Measurements from ENCODE around the gene UBALD2. TPM values are rescaled to one million over a fixed set of nuclear protein-coding genes. Genes with fewer than 3 reads are reported as not detected.

Gene UBALD2
- total and polyA plus RNA-seq, 2 of the 13 experiments (the other 11 are each of a cell fraction or from before 2014, with no cell fraction given), result 3.3 to 89.7 TPM

- no peak for TF ChIP-seq ZNF710 (CRISPR knock-in tag; IDR thresholded peaks at IDR 0.05; ENCODE audit: borderline replicate concordance)
- no peak for TF ChIP-seq ZEB1 (IDR thresholded peaks at IDR 0.05; ENCODE audit: insufficient replicate concordance, low read depth)
- TF ChIP-seq ZMYM4 (CRISPR knock-in tag; IDR thresholded peaks at IDR 0.05), result no peak
- TF ChIP-seq ZKSCAN1 (IDR thresholded peaks at IDR 0.05; ENCODE audit: low read length), result no peak
- no peak for TF ChIP-seq GLMP (CRISPR knock-in tag; IDR thresholded peaks at IDR 0.05; ENCODE audit: borderline replicate concordance)
- TF ChIP-seq ZFP90 (CRISPR knock-in tag; IDR thresholded peaks at IDR 0.05; ENCODE audit: borderline replicate concordance), result no peak
- no peak for TF ChIP-seq U2AF1 (optimal IDR thresholded peaks at IDR 0.05; ENCODE audit: low read depth, low read length)
- TF ChIP-seq ZNF354B (CRISPR knock-in tag; IDR thresholded peaks at IDR 0.05), result no peak
- no peak for TF ChIP-seq SMARCE1 (IDR thresholded peaks at IDR 0.05; ENCODE audit: borderline replicate concordance)
- no peak for TF ChIP-seq ZNF253 (CRISPR knock-in tag; IDR thresholded peaks at IDR 0.05; ENCODE audit: borderline replicate concordance)
- no peak for TF ChIP-seq HMG20B (CRISPR knock-in tag; conservative IDR thresholded peaks at IDR 0.05)
- TF ChIP-seq MTERF4 (CRISPR knock-in tag; IDR thresholded peaks at IDR 0.05), result no peak
- TF ChIP-seq ZUFSP (CRISPR knock-in tag; IDR thresholded peaks at IDR 0.05; ENCODE audit: borderline replicate concordance), result no peak
- peak; percentile 8 for TF ChIP-seq ZNF18 (CRISPR knock-in tag; IDR thresholded peaks at IDR 0.05; ENCODE audit: insufficient replicate concordance)
- TF ChIP-seq GTF3A (CRISPR knock-in tag; conservative IDR thresholded peaks at IDR 0.05), result 0 out of 2 replicates have a peak, but pooled peaks have one; percentile 41
- TF ChIP-seq FOXP4 (CRISPR knock-in tag; IDR thresholded peaks at IDR 0.05), result 0 out of 2 replicates have a peak, but pooled peaks have one; percentile 51
These were observed 1.2 kb downstream of the UBALD2 start (continued) for GRCh38 chr17:76266244-76266938.

Data from HepG2 (cell line).